Subcutaneous abdominal adipose tissue (tissue), 5 donors: ENCODE data around the gene NIF3L1.

Experiments used
- H3K27ac ChIP-seq: one replicate; pipeline ENCODE4 v1.7.0; 2013; ENCODE audit warnings: low read depth, mild to moderate bottlenecking, inconsistent platforms, low read length, moderate library complexity
- H3K27me3 ChIP-seq, 5 donors: one replicate each; pipeline ENCODE4 v1.7.0; 2013; ENCODE audit warnings: low read length in 5 of 5, inconsistent platforms in 1 of 5; ENCODE audit not compliant: control insufficient read depth in 5 of 5, insufficient read depth in 4 of 5
- H3K36me3 ChIP-seq, 5 donors: one replicate each; pipeline ENCODE4 v1.7.0; 2013; ENCODE audit warnings: low read length in 5 of 5; ENCODE audit not compliant: control insufficient read depth in 5 of 5, insufficient read depth in 5 of 5
- H3K4me1 ChIP-seq, 5 donors: one replicate each; pipeline ENCODE4 v1.7.0; 2013; ENCODE audit warnings: low read length in 5 of 5, mild to moderate bottlenecking in 3 of 5, moderate library complexity in 1 of 5; ENCODE audit not compliant: control insufficient read depth in 5 of 5, insufficient read depth in 5 of 5
- H3K4me3 ChIP-seq, 5 donors: one replicate each; pipeline ENCODE4 v1.7.0; 2013; ENCODE audit warnings: low read length in 5 of 5, low read depth in 1 of 5
- H3K9ac ChIP-seq, 5 donors: one replicate each; pipeline ENCODE4 v1.7.0; 2013; ENCODE audit warnings: low read length in 5 of 5, mild to moderate bottlenecking in 4 of 5, moderate library complexity in 3 of 5
- H3K9me3 ChIP-seq, 5 donors: one replicate each; pipeline ENCODE4 v1.7.0; 2013; ENCODE audit warnings: low read length in 5 of 5; ENCODE audit not compliant: control insufficient read depth in 5 of 5
- donor health status: healthy.
- donor health status: healthy.
- donor health status: healthy.
- donor health status: healthy.
- donor health status: healthy.

The NIF3L1 gene

DNA sequence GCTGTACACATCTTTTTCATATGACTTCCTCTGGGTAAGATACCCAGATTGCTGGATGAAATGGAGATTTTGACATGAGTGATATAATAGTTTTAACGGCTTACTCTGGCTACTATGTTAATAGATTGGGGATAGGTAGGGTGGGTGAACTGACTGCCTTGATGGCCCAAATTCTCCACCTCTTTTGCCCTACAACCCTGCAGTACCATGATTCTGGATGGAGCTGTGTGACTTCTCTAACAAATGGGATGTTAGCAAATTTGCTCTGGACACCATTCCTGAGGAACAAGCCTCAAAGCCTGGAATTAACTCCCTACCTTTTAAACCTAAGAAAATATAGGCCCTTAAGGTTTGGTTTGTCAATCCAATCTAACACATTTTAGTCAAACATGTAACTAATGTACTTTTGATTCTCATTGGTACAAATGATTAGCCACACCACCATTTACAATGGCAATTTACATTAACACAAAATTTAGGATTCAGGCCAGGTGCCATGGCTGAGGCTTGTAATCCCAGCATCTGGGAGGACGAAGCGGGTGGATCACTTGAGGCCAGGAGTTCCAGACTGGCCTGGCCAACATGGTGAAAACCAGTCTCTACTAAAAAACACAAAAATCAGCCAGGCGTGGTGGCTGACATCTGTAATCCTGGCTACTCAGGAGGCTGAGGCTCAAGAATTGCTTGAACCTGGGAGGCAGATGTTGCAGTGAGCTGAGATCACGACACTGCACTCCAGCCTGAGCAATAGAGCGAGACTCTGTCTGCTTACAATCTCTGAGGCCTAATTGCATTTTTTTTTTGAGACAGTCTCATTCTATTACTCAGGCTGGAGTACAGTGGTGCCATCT is 37.5 kb upstream of the NIF3L1 start:
- peaks cover 35 to 63% (median 59%) of the 10 kb centered on the region in 5 donors for H3K36me3 ChIP-seq

DNA sequence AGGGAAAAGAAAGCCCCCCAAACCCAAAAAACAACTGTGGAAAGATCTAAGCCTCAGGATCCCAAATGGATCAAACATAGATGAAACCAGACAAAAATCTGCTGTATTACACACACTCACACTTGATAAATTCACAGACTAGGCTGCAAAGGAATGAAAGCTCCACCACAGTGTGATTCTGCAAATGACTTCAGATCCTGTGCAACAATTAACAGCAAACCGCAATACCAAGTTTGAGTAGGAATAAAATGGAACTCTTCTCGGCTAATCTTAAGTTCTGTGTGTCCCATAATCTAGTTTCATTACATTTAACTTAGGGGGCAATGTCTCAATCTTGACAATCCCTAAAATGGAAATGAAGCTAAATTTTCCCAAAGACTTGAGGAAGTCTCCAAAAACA is 36.6 kb upstream of the NIF3L1 start:
- Histone ChIP-seq H3K9me3 (no peaks in the 10 kb centered on the region), H3K4me1 (peaks cover 0 to under 1% (median 0%) of the 10 kb centered on the region in 5 donors), H3K36me3 (peaks cover 42 to 72% (median 69%) of the 10 kb centered on the region in 5 donors), H3K27ac (no peak overlapping the region), H3K4me3 (no peak overlapping the region), H3K9ac (no peak overlapping the region), H3K27me3 (no peaks in the 10 kb centered on the region)

More for the DNA sequence above, 37.5 kb upstream of the NIF3L1 start:
- Histone ChIP-seq H3K9ac (no peak overlapping the region), H3K27me3 (no peaks in the 10 kb centered on the region), H3K4me3 (no peak overlapping the region), H3K4me1 (no peaks in the 10 kb centered on the region), H3K27ac (no peak overlapping the region), H3K9me3 (no peaks in the 10 kb centered on the region)

DNA sequence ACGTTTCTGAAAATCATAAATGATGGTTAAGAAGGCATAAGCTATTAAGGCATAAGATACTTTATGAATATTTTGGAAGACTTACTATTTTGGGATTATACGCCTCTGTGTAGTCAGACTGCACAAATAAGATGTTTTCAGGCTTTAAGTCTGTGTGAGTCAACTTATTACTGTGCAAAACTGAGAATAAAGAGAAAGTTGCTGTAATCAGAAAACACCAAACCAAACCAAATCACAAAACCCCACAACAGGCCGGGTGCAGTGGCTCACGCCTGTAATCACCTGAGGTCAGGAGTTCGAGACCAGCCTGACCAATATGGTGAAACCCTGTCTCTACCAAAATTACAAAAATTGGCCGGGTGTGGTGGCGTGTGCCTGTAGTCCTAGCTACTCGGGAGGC is 32.4 kb upstream of the NIF3L1 start:
- Histone ChIP-seq H3K27ac (no peak overlapping the region), H3K9me3 (no peaks in the 10 kb centered on the region), H3K36me3 (peaks cover 54 to 87% (median 78%) of the 10 kb centered on the region in 5 donors), H3K4me3 (no peak overlapping the region), H3K27me3 (no peaks in the 10 kb centered on the region), H3K4me1 (peaks cover 2 to 41% (median 38%) of the 10 kb centered on the region in 5 donors), H3K9ac (no peak overlapping the region)

DNA sequence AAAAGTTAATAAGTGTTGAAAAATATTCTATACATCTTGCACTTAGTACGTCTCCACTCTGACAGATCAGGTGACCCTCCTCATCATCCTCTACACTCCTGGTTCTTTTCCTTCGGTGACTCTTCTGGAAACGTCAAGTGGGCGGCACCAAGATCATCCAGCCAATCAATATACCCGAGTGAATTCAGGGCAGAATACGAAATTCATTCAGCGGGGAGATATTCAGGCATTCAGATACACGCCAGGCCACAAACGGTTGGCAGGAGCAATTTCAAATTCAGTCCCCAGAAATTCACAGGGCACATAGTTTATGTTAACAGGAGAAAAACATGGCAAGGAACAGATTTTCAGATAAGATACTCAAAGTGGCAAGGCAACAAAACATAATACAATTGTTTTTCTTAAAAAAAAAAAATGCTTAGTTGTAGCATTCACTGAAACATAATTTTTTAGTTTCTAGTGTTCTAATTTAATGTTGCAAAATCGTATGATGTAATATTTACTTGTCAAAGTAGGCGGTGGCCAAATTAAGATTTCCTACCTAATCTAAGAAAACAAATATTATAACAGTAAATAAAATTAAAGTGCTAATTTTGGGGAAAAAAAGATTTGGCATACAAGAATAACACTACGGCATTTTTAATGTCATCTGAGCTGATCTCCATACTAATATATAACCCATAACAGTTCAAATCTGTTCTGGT is 28.9 kb upstream of the NIF3L1 start:
- Histone ChIP-seq H3K4me1 (peaks cover 4 to 52% (median 47%) of the 10 kb centered on the region in 5 donors), H3K36me3 (peaks cover 32 to 54% (median 44%) of the 10 kb centered on the region in 5 donors), H3K9ac (peak overlapping the region in 4 of 5 donors; percentile 28 to 73 (median 44)), H3K9me3 (no peaks in the 10 kb centered on the region), H3K4me3 (peak overlapping the region; percentile 40 to 98 (median 86)), H3K27me3 (no peaks in the 10 kb centered on the region), H3K27ac (peak overlapping the region; percentile 100)

DNA sequence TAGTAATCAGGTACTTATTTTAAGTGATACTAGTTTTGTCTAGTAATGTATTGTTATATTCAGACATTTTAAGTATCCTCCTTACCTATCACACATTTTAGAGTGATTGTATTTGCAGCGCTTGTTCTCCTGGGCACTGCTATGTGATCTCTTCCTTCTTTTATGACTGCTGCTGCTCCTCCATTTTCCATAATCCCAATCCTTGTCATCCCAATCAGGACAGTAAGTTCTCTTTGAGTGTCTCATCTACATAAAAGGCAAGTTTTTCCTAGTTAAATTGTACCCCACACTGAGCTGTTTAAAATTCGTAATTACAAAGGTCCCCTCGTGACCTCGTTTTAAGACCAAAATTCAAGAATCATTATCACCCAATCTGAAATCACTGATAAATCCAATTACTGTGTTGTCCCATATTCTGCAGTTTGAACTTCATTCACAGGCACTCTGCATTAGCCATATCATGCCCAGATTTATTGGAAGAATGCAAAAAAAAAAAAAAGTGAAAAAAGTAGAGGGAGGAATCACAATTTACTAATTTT is 27.5 kb upstream of the NIF3L1 start:
- peaks cover 28 to 39% (median 30%) of the 10 kb centered on the region in 5 donors for H3K36me3 ChIP-seq
- H3K4me1 ChIP-seq: peaks cover 4 to 56% (median 50%) of the 10 kb centered on the region in 5 donors
- H3K27ac ChIP-seq: peak overlapping the region; percentile 100
- H3K9ac ChIP-seq: peak overlapping the region; percentile 37 to 73 (median 66)
- no peaks in the 10 kb centered on the region for H3K9me3 ChIP-seq
- peak overlapping the region; percentile 83 to 98 (median 86) for H3K4me3 ChIP-seq
- no peaks in the 10 kb centered on the region for H3K27me3 ChIP-seq

DNA sequence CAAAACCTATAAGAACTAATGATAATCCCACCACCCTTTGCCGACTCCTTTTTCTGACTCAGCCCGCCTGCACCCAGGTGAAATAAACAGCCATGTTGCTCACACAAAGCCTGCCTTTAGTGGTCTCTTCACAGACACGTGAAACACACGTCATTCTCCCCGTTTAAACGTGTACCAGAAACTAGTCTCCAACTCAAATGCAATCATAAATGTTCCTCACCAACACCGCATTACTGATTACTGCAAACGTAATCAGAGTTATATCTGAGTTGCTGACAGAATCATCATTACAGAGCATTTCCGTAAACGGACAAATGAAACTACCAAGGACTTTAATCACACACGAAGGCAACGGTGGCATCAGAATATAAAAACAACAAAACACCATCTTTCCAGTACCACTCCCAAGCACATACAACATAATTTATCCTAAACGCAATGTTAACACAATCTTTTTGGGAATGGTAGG is 26.6 kb upstream of the NIF3L1 start:
- Histone ChIP-seq H3K9ac (peak overlapping the region; percentile 94 to 99 (median 97)), H3K27ac (peak overlapping the region; percentile 100), H3K4me3 (peak overlapping the region; percentile 83 to 98 (median 86)), H3K4me1 (peaks cover 4 to 65% (median 57%) of the 10 kb centered on the region in 5 donors), H3K27me3 (no peaks in the 10 kb centered on the region), H3K36me3 (peaks cover 21 to 30% (median 22%) of the 10 kb centered on the region in 5 donors), H3K9me3 (no peaks in the 10 kb centered on the region)

DNA sequence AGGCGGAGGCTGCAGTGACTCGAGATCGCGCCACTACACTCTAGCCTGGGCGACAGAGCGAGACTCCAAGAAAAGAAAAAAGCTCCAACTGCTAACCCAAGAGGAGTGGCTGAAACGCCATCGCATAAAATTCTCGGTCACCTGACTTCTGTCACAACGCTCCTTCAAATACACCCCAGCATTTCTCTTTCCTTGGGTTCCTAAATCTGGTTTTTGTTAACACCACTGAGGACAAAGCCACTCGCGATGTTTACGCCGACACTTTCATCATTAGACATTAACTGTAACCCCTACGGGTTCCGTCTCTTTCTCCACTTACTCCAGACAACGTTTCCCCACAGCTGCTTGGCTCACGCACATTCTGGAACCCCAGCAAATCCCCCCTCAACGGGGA is 25.4 kb upstream of the NIF3L1 start:
- Histone ChIP-seq H3K4me3 (peak overlapping the region; percentile 83 to 98 (median 86)), H3K36me3 (peaks cover 9 to 18% (median 13%) of the 10 kb centered on the region in 5 donors), H3K9ac (peak overlapping the region; percentile 94 to 99 (median 97)), H3K27ac (peak overlapping the region; percentile 100), H3K27me3 (no peaks in the 10 kb centered on the region), H3K4me1 (peaks cover 4 to 57% (median 48%) of the 10 kb centered on the region in 5 donors), H3K9me3 (no peaks in the 10 kb centered on the region)

DNA sequence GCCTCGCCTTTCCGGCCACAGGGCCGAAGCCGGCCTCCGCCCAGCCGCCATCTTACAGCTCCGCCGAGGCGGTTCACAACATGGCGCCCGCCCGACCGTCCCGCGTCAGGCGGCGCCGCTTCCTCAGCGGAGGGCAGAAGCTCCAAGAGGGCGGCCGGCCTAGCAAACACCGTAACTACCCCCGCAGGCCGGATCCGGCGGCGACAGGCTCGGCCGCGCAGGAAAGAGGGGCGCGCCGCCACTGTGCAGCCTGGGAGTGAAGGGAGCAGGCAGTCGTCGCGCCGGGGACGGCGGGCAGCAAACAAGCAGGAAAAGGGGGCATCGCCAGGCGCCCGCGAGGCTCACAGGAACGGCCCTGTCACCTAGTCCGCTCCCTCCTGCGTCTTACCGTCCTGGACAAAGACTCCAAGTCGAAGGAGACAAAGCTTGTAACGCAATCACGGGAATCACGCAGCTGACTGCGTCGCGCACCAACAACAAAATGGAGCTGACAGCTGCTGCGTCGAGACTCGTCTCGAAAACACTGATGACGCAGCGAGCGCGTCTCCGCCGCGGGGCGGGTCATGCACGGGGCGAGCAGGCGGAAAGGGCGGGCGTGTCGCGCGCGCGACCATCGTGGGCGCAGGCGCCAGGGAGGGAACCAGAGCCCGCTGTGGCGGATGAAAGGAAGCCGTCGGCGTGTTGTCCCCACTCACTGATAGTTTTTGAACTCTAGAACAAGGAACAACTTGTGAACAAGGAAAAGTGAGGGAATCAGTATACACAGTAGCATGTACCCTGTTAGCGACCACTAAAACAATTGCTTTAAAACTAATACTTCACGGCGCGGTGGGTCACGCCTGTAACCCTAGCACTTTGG is 24.8 kb upstream of the NIF3L1 start, which contains the start of gene CLK1:
TSS of gene CLK1 (minus strand) at position 483 of the 859 bp plus-strand sequence. CDS start 2,796 bp downstream, outside the sequence.
- Histone ChIP-seq H3K9ac (peak within 1 kb of the TSS; percentile 94 to 99 (median 97)), H3K27me3 (no peaks in the 10 kb centered on the region), H3K4me1 (peaks cover 4 to 51% (median 42%) of the 10 kb centered on the region in 5 donors), H3K9me3 (no peaks in the 10 kb centered on the region), H3K27ac (peak within 1 kb of the TSS; percentile 100), H3K36me3 (peaks cover 3 to 12% (median 7%) of the 10 kb centered on the region in 5 donors), H3K4me3 (peak within 1 kb of the TSS; percentile 83 to 98 (median 93))

DNA sequence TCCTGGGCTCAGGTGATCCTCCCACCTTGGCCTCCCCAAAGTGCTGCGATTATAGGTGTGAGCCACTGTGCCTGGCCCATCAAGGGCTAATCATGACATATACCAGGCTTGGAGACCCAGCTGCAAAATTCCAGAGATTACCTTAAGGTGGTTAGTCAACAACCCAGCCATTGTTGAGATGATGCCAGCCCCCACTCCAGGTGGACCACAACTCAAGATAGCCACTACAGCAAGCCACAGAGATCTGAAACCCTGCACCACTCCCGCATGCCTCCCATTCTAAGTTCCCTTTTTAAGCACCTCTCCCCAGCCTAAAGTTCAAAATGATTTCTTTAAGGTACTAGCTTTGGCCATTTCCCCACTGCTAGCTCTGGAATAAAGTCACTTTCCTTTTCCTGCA is 20.2 kb upstream of the NIF3L1 start:
- no peaks in the 10 kb centered on the region for H3K27me3 ChIP-seq
- H3K9me3 ChIP-seq: no peaks in the 10 kb centered on the region
- H3K27ac ChIP-seq: no peak overlapping the region
- peaks cover 2 to 22% (median 16%) of the 10 kb centered on the region in 5 donors for H3K4me1 ChIP-seq
- no peak overlapping the region for H3K9ac ChIP-seq
- peaks cover 6 to 20% (median 10%) of the 10 kb centered on the region in 5 donors for H3K36me3 ChIP-seq
- no peak overlapping the region for H3K4me3 ChIP-seq
